SK-MEL-5 (cell line): ENCODE measurements around the gene STON2. TPM values are rescaled to one million over a fixed set of nuclear protein-coding genes. Genes with fewer than 3 reads are reported as not detected.
A peak's percentile ranks its signal among the peaks of the same experiment; 100 is the strongest.

Source experiments
- DNase-seq: peaks from one replicate; pipeline ENCODE4 v3.0.0-alpha.2; 2016; ENCODE audit warnings: low read depth, low spot score
- in situ Hi-C: cut with HindIII; loops from 2 replicates; pipeline ENCODE4 v1.10.0; 2016; ENCODE audit warnings: low sequenced_read_pairs, high pct_unique_total_duplicates, low pct_unique_long_range_greater_than_20kb
- polyA plus RNA-seq, 2 experiments: library from polyadenylated mRNA; depleted of rRNA; stranded (reverse); fragments of >200 nt; gene quantifications; 2 replicates each; pipeline ENCODE4 v1.2.3, GENCODE V29; 2015
- total RNA-seq: library from RNA; depleted of rRNA; stranded (reverse); fragments of >200 nt; shearing (Covaris generic); gene quantifications from 2 replicates; pipeline ENCODE4 v1.2.3, GENCODE V29; 2014; rRNA removed

Gene STON2, protein sequence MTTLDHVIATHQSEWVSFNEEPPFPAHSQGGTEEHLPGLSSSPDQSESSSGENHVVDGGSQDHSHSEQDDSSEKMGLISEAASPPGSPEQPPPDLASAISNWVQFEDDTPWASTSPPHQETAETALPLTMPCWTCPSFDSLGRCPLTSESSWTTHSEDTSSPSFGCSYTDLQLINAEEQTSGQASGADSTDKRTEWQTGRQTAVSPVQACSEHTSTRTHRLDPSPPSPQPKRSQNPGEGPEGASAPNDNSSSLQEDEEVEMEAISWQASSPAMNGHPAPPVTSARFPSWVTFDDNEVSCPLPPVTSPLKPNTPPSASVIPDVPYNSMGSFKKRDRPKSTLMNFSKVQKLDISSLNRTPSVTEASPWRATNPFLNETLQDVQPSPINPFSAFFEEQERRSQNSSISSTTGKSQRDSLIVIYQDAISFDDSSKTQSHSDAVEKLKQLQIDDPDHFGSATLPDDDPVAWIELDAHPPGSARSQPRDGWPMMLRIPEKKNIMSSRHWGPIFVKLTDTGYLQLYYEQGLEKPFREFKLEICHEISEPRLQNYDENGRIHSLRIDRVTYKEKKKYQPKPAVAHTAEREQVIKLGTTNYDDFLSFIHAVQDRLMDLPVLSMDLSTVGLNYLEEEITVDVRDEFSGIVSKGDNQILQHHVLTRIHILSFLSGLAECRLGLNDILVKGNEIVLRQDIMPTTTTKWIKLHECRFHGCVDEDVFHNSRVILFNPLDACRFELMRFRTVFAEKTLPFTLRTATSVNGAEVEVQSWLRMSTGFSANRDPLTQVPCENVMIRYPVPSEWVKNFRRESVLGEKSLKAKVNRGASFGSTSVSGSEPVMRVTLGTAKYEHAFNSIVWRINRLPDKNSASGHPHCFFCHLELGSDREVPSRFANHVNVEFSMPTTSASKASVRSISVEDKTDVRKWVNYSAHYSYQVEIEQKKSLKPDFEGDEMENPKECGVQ
- 14.8 and 16.3 TPM in 2 replicates for total RNA-seq
- 6.0 and 8.3 TPM in 2 replicates for polyA plus RNA-seq (2015; cell fraction: cytosol; rRNA removed)
- 2.5 and 4.7 TPM in 2 replicates for polyA plus RNA-seq (2015; cell fraction: nucleus; rRNA removed)

DNA sequence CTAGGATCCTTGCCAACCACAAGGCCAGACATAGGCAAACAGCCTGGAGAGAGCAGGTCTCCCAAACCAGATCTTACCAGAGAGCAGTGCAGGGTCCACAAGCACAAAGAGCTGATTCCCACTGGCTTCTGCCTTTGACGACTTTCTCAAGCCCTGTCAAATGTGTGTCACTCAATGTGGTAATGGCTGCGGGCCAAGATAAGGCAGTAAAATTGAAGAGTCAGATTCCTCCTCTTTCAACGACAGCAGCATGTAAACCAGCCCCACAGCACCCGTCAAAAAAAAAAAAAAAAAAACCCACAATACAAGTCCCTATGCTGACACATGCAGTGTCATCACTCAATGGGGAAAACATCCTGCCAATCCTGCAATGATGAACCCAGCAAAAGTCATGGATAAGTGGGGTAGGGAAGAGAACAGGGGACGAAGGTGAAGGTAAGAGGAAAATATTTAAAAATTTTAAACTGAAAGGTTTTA is at the start of gene STON2:
STON2 (minus strand) TSS at position 123 of the 477 bp plus-strand sequence. CDS start 1,942 bp downstream, outside the sequence.
- peak; percentile 6 for DNase-seq
- in situ Hi-C loops, result no loop called here

DNA sequence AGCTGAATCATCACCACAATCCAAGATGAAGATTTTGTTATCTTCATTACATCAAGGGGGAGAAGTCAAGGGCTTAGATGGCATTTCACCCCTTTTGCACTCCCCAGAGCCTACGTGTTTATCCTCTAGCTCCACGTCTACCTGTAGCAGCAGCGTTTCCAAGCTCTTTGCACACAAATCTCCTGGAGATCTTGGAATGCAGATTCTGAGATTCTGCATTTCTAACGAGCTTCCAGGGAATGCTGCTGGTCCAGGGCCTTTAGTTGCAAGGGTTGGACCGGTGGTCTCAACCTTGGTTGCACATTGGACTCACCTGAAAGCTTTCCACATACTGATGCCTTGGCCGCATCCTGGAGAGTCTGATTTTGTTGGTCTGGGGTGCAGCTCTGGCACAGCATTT is 49.5 kb upstream of the STON2 start:
- in situ Hi-C loops, result no loop called here
- no peak for DNase-seq

DNA sequence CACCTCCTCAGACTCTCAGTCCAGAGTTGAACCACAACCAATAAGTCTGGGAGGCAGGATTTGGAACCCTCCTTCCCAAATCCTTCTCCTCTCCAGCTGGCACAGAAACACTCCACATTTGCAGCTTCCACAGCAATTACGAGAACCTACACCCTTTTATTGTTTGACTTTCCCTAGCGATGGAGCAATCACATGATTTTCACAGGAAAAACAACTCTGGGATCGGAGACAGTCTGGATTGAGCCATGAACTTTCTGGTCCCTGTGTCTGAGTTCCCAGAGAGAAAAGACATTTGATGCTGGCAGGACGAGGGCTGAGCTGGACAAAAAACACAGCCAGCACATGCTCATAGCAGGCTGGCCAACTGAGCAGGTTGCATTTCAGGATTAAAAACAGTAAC is 49.0 kb upstream of the STON2 start:
- no peak for DNase-seq
- in situ Hi-C loops, result no loop called here

DNA sequence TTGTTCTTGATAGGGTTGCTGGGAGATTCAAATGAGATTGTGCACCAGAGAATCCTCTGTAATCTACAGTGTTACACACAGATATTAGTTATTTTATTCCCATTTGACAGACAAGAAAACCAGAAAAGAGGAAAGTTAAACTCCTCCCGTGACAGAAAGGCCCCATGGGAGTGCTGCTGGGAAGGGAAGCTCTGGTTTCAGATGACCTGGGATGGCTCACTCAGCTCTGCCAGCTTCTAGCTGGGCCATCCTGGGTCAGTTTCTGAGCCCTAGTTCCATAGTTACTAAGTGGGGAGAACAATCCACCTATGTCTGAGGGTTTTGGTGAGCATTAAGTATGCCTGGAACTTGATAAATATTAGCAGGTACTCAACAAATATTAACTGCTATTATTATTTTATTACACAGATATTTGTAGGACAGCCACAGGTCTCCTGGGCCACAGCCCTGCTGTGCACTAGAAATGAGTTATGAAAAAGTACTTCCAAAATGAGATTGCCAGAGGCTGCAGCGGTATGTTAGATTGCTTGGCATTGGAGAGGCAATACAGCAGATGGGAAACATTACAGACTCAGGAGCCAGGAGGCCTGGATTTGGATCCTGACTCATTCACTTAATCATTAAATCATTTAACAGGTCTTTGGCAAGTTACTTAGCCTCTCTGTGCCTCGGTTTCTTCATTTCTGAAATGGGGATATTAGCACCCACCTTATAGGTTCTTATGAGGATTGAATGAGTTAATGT is 47.1 kb upstream of the STON2 start:
- DNase-seq, result no peak
- in situ Hi-C loops, result no loop called here

DNA sequence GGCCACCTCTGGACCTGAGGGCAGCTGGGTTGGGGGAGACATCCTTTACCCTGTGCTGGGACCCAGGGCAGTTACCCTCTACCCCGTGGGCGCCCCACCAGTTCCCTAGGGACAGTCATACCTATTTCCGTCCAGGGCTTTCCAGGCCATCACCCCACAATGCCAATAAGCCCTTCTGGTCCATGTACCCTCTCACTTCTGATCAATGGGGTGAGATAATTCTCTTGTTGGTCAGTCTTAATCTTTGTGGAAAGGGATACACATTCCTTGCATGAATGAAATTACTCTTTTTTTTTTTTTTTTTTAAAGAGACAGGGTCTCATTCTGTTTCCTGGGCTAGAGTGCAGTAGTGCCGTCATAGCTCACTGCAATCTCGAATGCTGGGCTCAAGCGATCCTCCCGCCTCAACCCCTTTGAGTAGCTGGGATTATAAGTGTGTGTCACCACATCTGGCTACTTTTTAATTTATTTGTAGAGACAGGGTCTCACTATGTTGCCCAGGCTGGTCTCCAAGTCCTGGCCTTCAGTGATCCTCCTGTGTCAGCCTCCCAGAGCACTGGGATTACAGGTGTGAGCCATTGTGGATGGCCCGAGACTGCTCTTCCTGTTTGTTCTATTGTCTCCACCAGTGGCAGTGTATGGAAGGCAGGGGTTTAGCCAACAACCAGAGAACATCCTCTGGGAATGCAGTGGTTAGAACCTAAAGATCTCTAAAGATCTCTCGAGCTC is 46.3 kb upstream of the STON2 start:
- in situ Hi-C loops, result no loop called here
- no peak for DNase-seq

DNA sequence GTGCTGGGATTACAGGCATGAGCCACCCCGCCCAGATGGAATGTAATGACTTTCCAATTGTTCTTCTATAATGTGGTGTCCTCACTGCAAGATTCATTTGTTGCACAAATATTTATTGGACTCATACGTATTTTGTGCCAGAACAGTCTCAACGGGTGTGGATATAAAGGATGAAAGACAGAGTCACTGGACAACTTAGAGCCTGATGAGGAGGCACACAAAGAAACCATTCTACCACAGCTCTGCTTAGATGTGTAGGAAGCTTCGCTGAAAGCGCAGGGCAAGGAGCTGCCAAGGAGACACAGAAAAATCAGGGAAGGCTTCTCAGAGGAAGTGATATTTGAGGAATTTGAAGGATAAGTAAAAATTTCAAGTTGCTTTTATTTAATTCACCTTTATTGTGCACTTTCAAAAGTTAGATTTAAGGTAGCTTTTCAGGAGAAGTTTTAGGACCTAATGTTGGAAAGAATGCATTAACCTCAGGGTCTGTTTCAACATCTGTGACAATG is 41.6 kb upstream of the STON2 start:
- in situ Hi-C loops, result no loop called here
- DNase-seq, result peak; percentile 27

DNA sequence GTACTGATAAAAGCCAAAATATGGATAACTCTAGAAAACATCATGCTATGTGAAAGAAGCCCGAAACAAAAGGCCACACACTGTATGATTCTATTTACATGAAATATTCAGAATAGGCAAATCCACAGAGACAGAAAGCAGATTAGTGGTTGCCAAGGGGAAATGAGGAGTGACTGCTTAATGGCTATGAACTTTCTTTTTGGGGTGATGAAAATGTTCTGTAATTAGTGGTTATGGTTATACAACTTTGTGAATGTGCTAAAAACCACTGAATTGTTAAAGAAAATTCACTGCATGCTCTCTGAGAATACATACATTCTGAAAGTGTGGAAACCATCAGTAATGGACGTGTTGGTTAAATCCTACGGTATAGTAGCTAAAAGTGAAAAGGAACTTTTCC is 39.9 kb upstream of the STON2 start:
- DNase-seq, result no peak
- in situ Hi-C loops, result no loop called here

DNA sequence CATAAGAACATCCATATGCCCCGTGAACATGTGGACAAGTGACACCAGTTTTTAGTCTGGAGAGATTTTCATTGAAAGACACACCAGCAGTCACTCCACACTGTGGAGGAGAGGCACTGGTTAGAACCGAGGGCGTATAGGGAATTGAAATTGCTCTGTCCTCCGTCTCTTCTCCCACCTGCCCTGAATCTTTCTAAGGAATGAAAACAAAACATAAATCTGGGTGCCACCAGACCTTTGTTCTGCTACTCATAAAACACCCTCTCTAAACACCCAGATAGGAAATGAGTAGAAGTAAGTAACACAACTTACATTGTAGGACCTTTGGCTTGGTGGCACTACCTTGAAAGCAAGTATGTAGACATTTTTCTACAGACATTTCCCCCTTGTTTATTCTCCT is 37.1 kb upstream of the STON2 start:
- in situ Hi-C loops, result no loop called here
- DNase-seq, result no peak

DNA sequence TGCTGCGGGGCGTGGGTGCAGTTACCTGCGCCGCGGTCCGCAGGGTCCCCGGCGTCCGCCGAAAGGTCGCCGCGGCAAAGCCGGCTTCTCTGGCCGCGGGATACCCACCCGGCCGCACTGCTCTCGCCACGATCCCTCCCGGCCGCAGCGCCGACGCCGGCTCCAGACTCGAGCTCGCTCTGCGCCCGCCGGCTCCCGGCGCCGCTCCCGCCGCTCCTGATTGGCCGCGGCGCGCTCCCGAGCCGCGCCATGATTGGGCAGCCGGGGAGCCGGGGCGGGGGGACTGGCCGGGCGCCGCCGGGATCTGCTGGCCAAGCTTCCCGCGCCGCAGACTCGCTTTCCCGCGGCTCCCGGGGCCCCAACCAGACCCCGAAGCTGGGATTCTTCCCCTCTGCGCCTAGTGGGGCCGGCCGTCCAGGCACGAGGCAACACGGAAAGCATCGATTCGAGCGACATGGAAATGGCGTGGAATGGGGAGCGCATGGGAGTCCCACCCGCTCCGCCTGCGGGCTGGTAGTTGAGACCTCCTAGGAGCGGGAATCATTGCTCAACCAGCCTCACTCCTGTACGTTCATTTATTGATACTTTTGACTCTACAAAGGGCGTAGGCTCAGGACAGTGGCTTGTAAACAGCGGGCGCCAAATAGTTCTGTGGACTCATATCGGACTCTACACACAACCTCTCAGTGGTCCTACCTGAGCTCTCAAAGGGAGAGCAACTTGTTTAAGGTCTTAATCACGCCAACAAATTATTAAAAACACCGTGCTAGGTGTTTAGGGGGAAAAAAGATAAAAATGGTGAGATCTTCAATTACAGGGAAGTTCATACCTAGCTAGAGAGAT is 36.4 kb upstream of the STON2 start:
- in situ Hi-C loops, result no loop called here
- peak; percentile 71 for DNase-seq

DNA sequence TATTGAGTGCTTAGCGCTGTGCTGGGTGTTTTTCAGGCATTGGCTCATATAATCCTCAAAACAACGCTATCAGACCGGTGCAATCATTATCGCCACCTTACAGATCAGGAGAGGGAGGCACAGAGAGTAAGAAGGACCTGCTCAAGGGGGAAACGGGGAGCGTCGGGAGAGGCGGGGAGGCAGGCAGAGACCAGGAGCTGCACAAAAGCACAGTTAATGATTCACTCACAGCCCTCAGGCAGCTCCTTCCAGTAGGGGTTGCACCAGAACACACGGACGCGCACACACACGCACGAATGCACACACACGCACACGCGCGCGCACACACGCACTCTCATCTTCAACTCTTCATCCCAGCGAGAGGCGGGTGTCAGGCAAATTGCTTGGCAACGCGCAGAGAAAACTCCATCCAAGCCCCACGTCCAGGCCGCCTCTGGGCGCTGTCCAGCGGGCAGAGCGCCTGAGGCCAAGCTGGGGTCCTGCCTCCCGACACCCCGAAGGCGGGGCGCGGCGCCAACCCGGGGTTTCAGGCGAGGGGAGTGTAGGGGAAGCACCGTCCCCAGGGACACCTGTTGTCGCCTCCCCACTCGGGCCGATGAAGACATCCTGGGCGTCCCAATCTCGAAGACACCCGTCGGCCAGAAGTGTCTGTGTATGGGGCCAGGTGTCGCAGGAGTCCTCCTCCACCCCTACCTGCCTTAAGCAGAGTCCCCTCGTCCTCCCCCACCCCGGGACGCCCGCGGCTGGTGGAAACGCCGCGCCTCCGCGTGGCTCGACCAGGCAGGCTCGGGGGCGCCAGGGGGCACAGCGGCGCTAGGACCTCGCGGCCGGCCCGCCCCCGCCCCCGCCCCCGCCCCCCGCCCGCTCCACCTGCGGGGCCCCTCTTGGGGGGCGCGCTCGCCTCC is 35.5 kb upstream of the STON2 start:
- DNase-seq, result peak; percentile 21
- in situ Hi-C loops, result no loop called here

DNA sequence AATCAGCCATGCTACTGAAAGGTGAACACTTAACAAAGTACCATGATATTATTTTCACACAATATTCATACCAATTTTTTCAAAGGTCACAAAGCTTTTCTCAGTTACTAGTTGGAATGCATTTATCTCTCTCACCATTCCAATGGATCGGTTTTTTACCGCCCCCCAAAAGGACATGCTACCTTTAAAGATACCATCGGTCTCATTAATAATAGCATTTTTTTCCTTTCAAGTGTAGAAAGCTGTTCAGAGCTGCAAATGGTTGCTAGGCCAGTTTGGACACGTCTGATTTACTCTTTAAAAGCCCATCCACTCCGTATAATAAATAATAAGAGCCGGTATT is 34.9 kb upstream of the STON2 start:
- no peak for DNase-seq
- in situ Hi-C loops, result no loop called here

DNA sequence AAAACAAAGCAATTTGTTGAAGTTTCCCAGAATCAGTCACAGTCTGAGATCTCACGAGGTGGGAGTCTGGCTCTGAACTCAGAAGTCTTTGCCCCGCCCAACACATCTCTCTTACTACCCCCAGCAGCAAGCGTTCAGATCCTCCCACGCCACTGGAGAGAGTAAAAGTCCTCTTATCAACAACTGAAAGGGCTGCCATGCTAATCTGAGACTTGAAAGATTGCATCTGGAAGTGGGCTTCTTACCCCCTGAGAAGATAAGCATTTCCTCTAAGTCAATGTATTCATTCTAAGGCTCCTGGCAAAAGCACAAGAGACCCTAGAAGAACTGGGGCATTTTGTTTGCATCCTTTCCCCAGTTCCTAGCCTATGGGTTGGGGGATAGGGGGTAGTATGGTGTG is 34.1 kb upstream of the STON2 start:
- DNase-seq, result no peak
- in situ Hi-C loops, result no loop called here

DNA sequence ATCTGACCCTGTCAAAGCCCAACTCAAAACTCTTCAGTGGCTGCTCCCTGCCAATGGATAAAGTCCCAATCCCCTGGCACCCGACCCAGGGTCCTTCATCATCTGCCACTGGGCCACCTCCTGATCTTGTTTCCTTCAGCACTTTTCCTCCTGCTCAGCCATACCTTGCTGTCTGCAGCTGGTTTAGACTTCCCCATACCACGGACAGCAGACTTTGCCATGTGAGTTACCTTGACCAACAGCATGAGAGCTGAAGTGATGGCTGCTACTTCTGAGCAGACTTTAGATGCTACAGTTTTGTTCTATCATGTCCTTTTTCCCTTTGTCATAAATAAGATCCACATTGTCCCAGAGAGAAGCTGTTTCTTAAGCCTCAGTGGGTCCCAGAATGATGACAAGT is 33.3 kb upstream of the STON2 start:
- in situ Hi-C loops, result no loop called here
- no peak for DNase-seq

DNA sequence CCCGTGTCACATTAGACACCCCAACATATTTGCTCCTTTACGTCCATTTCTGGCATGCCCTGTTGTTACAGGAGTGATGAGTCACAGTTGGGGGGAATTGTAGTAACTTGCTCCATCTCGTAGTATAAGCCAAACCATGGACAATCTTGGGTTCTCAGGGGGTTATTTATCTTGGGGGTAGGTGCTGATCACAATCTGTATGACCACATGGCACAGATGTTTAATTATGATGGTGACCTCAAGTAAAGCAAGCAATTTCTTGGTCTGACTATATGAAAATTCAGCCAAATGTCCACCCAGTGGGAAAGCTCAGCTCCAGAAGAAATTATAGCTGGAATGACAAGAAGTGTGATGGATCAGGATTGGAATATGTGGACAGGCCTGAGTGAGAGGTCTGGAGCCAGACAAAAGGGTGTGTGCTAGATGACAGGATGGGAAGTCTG is 32.1 kb upstream of the STON2 start:
- in situ Hi-C loops, result no loop called here
- DNase-seq, result no peak

DNA sequence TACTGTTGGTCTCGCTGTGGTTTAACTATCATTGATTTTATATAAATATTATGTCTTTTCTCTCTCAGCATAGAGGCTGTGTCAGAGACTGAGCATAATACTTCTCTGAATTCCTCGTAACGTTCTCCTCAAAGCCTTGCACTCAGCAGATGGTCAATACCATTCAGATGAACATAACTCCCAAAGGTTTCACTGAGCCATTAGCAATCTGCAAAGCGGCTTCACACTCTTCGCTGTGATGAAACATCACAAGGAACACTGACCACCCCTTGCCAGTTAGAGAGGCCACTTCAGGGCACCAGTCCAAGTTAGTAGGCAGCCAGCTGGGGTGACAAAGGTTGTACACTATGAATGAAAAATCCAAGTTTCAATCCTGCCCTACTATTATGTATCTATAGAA is 30.1 kb upstream of the STON2 start:
- in situ Hi-C loops, result no loop called here
- no peak for DNase-seq
